HL-60 (cell line): ENCODE measurements around the gene LATS1.

Experiments
- POLR2AphosphoS5 ChIP-seq: IDR thresholded peaks from 2 replicates; pipeline ENCODE4 v1.6.1; 2012; ENCODE audit warnings: low read depth
- REST ChIP-seq: IDR thresholded peaks from 2 replicates; pipeline ENCODE4 v1.6.1; 2012; ENCODE audit warnings: low read depth; ENCODE audit not compliant: insufficient replicate concordance
- SPI1 ChIP-seq: IDR thresholded peaks from 2 replicates; pipeline ENCODE4 v1.6.1; 2012; ENCODE audit warnings: low read depth, mild to moderate bottlenecking, borderline replicate concordance
- TF ChIP-seq, protein P1 (sequence below): IDR thresholded peaks from one replicate; pipeline ENCODE4 v1.5.1; 2011; ENCODE audit warnings: low read length, control low read depth, inconsistent platforms; ENCODE audit not compliant: insufficient read depth

DNA sequence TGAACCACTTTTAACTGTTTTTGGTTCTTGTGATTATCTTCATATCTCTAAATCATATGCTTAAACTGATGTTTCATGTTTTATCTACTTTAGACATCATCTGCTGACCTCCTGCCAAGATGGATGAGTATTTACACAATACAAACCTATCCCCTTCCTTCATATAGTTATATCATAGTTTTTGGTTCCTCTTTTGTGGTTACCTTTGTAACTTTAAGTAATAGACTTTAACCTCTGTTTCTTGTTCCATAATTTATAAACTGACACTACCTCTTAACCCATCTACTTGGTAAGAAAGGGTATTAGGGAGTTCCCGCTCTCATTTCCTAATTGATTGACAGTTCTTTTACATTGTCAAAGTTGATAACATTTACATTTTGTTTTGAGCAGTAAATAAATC, 43.5 kb upstream of the LATS1 start:
- TF ChIP-seq, protein P1, sequence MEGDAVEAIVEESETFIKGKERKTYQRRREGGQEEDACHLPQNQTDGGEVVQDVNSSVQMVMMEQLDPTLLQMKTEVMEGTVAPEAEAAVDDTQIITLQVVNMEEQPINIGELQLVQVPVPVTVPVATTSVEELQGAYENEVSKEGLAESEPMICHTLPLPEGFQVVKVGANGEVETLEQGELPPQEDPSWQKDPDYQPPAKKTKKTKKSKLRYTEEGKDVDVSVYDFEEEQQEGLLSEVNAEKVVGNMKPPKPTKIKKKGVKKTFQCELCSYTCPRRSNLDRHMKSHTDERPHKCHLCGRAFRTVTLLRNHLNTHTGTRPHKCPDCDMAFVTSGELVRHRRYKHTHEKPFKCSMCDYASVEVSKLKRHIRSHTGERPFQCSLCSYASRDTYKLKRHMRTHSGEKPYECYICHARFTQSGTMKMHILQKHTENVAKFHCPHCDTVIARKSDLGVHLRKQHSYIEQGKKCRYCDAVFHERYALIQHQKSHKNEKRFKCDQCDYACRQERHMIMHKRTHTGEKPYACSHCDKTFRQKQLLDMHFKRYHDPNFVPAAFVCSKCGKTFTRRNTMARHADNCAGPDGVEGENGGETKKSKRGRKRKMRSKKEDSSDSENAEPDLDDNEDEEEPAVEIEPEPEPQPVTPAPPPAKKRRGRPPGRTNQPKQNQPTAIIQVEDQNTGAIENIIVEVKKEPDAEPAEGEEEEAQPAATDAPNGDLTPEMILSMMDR = no peak
- TF ChIP-seq REST (no peak), POLR2AphosphoS5 (no peak; the same call in 1 of the 2 replicates), SPI1 (peak; percentile 34; the same call in 1 of the 2 replicates)
